Activated naive CD8-positive, alpha-beta T cell treated with anti-CD3 and anti-CD28 coated beads, Interleukin-2, amount 50 U/mL, for 16 hours (primary cell): Measurements from ENCODE around the gene CRY1.
A peak's percentile ranks its signal among the peaks of the same experiment; 100 is the strongest.

ENCODE experiments used
- DNase-seq: peaks from one replicate; pipeline ENCODE4 v3.0.0-alpha.2; 2020; ENCODE audit warnings: low read depth, low spot score

Gene CRY1

GRCh38 chr12:107093417-107094182 is at the start of gene CRY1:
CRY1 (minus strand) TSS chr12:107093549; CDS start chr12:107092961, 588 bp downstream.
- peak; percentile 84 for DNase-seq

- no peak for DNase-seq
Observed at GRCh38 chr12:107139787-107140186, 46.4 kb upstream of the CRY1 start.

GRCh38 chr12:107138990-107139389 is 45.6 kb upstream of the CRY1 start:
- no peak for DNase-seq

DNA sequence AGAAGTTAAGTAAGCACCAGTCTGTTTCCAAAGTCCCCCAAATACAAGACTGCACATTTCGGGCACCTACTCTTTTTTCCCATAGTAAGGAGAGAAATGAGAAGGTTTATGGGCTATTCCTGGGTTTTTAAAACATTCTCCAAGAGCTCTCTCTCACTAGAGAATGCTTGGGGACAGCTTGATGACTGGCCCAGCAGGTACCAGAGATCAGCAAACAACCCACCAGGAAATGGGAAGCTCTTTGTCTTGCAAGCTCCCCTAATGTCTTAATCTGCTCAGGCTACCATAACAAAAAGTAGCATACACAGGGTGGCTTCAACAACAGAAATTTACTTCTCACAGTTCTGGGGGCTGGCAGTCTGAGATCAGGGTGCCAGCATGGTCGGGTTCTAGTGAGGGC is 41.8 kb upstream of the CRY1 start:
- no peak for DNase-seq

- DNase-seq = no peak
Observed at GRCh38 chr12:107134558-107134957, 41.2 kb upstream of the CRY1 start.

GRCh38 chr12:107133462-107133861 is 40.1 kb upstream of the CRY1 start:
- DNase-seq = no peak

DNA sequence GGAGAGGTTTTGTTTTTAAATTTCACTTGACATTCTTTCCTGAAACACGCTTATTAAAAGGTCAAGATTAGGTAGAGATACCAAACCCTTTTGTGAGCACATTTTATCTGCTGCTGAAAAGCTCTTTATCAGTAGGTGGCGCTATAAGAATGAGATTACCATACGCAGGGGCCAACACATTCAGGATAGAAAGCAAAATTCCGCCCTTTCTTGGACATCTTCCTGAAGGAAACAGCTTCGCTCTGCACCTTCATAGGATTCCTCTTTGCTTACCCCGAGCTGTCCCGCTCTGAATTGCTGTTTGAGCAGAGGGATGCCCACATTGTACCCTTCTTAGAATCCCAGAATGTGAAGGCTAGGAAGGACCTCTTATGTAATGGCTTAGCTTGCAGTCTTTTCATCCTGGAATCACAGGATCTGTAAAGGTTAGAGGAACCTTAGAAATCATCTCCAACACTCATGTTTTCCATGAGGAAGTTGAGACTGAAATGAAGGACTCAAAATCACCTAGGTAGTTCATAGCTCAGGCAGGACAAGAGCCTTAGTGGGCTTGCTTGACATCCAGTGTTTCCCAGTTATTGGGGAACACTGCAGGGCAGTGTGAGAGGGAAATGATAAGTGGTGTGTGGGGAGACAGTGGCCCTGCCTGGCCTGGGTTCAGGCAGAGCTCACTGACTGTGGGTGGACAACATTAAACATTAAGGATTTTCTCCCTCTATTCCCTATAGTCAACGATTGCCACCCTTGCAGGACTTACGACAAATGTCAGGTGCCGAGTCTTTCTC is 38.7 kb upstream of the CRY1 start:
- no peak for DNase-seq

- no peak for DNase-seq
Observed at GRCh38 chr12:107130830-107131611, 37.7 kb upstream of the CRY1 start.

GRCh38 chr12:107129315-107129930 is 36.1 kb upstream of the CRY1 start:
- DNase-seq = no peak

- DNase-seq = no peak
Observed at GRCh38 chr12:107127482-107128430, 34.4 kb upstream of the CRY1 start.

DNA sequence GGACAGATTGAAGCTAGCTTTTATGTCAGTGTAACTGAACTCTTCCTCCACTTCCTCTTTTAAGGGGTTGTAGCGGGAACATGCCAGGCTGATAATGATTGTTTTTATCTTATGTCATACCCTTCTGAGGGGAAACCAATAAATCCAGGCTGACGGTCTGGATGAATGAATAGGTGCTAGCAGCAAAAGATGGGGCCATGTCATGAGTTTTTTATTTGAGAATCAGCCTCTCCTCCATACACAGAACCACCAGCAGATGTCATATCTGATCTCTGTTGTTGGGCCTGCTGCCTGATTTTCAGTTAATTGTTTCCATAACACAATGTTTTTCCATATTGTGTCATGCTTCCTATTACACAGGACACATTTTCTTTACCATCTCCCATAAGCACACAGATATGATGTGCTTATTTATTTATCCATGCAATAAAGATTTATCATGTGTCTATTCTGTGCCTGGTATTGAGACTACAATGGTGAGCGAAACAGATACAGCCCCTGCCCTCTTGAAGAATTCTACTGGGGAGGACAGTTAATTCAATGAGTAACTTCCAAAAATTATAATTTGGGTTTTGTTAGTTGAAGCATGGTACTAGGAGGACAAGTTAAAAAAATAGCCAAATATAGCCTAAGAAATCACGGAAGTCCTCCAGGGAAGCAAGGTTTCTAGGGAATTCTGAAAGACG is 33.6 kb upstream of the CRY1 start:
- DNase-seq = no peak

DNA sequence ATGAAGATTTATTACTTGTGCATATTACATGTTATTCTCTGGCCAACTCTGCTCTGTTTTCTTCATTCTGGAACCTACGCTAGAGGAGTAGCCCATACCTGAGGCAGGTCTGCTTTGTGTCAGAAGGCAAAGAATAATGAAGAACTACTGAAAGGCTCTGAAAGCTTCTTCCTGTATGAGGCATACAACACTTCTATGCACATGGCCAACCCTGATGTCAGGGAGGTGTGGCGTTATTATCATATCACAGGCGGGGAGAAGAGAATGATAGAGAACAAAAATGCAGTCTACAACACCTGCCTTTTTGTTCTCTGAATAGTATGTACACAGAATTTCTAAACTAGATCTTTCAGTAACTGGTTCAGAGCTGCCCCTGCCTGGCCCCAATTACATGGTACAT is 32.5 kb upstream of the CRY1 start:
- DNase-seq = no peak

GRCh38 chr12:107122452-107122958 is 29.2 kb upstream of the CRY1 start:
- no peak for DNase-seq

DNA sequence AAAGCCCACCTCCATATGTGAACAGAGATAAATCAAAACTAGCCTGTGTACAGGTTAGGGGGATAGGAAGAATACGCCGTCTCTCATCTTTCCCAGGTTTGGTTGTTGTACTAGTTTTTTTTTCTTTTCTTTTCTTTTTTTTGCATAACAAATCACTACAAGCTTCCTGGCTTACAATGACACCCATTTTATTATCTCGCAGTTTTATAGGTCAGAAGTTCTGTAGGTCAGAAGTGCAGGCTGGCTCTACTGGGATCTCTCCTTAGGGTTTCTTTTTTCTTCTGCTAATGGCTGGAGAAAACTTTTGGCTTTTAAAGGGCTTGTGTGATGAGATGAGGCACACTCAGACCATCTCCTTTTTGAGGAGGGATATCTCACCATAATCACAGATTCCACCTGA is 25.7 kb upstream of the CRY1 start:
- no peak for DNase-seq

- DNase-seq = no peak
Observed at GRCh38 chr12:107118624-107119023, 25.3 kb upstream of the CRY1 start.

DNA sequence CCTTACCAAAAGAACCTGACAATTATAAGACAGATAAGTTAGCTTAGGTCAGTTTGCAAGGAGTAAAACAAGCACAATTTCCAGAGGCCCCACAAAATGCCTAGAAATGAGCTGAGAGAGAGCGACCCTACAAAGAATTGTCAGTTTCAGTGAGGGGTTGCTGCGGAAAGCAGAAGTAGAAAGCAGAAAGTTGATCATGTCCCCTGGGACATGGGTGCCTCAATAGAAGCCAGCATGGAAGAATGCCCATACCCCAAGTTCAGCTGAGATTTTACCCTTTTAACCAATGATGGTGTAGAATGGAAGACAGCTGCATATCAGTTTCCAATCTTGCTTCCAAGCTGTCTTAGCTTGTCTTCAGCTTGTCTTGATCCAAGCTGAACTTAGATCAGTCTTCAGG is 21.8 kb upstream of the CRY1 start:
- DNase-seq = no peak

DNA sequence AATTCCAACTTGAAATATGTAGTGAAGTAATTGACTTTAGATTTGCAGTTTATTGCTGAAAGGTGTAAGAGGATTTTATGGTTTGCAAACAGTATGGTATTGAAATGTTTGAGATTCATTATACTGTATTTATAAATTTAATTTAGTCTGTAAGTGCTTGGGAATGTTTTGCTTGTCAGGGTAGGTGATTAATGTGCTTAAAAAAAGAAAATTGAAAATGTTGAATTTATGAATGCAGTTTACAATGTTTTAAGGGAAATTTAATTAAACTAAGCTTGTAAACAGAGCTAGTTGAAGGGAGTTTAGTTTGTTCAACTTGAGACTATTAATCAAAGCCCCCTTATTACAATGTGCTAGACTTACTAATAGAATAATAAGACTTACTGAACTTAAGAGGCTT is 18.0 kb upstream of the CRY1 start:
- no peak for DNase-seq

DNA sequence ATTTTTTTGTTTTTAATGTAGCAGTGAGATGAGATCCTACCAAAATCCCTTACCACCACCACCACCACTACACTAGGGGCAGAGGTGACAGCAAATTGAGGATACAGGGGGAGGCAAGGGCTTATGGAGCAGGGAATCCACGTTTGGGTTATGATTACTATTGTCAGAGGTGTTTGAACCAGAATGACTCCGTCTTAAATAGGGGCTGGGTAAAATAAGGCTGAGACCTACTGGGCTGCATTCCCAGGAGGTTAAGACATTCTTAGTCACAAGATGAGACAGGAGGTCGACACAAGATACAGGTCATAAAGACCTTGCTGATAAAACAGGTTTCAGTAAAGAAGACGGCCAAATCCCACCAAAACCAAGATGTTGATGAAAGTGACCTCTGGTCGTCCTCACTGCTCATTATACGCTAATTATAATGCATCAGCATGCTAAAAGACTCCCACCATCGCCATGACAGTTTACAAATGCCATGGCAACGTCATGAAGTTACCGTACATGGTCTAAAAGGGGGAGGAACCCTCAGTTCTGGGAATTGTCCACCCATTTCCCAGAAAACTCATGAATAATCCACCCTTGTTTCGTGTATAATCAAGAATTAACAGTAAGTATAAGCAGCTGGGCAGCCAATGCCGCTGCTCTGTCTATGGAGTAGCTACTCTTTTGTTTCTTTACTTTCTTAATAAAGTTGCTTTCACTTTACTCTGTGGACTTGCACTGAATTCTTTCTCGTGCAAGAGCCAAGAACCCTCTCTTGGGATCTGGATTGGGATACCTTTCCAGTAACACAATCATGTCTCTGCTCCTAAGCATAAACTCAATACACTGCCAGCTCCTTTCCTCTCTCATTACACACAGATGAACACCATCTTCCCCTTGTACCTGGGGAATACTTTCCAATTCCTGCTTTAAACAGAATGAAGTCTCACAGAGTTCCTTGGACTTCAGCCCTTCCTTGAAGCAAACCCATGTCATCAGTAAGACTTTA is 16.7 kb upstream of the CRY1 start:
- no peak for DNase-seq
